OCI-LY1 (cell line): ENCODE measurements around the gene HNF1A.

Experiments
- H2AFZ ChIP-seq: fragments of 200-600 bp; sonication (generic), shearing (Covaris generic); 2 replicates; pipeline ENCODE4 v1.6.0; 2014; ENCODE audit warnings: antibody characterized with exemption, mild to moderate bottlenecking, low read length
- H3F3A ChIP-seq: fragments of 200-600 bp; sonication (generic), shearing (Covaris generic); 2 replicates; pipeline ENCODE4 v1.6.0; 2014; ENCODE audit warnings: mild to moderate bottlenecking, antibody characterized with exemption, low read length, moderate library complexity; ENCODE audit not compliant: insufficient read depth
- H3K27ac ChIP-seq: fragments of 200-600 bp; sonication (generic); 2 replicates; pipeline ENCODE4 v1.5.1; 2014; ENCODE audit warnings: low read length, mixed run types, mild to moderate bottlenecking, low read depth; ENCODE audit not compliant: poor library complexity, severe bottlenecking
- H3K27me3 ChIP-seq: fragments of 200-600 bp; sonication (generic); 2 replicates; pipeline ENCODE4 v1.6.0; 2014; ENCODE audit warnings: antibody characterized with exemption, mild to moderate bottlenecking, low read length, moderate library complexity; ENCODE audit not compliant: insufficient read depth
- H3K36me3 ChIP-seq: fragments of 200-600 bp; sonication (generic); 2 replicates; pipeline ENCODE4 v1.6.1; 2014; ENCODE audit warnings: mild to moderate bottlenecking, antibody characterized with exemption, low read length, moderate library complexity, mixed read lengths; ENCODE audit not compliant: insufficient read depth
- H3K4me1 ChIP-seq: fragments of 200-600 bp; sonication (generic); 2 replicates; pipeline ENCODE4 v1.5.1; 2014; ENCODE audit warnings: mild to moderate bottlenecking, low read length, moderate library complexity; ENCODE audit not compliant: insufficient read depth, severe bottlenecking
- H3K4me2 ChIP-seq: fragments of 200-600 bp; sonication (generic), shearing (Covaris generic); 2 replicates; pipeline ENCODE4 v1.6.1; 2014; ENCODE audit warnings: low read length
- H3K4me3 ChIP-seq: fragments of 200-600 bp; sonication (generic); 2 replicates; pipeline ENCODE4 v1.5.1; 2014; ENCODE audit warnings: low read length, low read depth, mild to moderate bottlenecking, mixed read lengths; ENCODE audit not compliant: poor library complexity, severe bottlenecking
- H3K79me2 ChIP-seq: fragments of 200-600 bp; shearing (Covaris generic); 2 replicates; pipeline ENCODE4 v1.6.1; 2016; ENCODE audit warnings: mixed run types, low read length, mixed read lengths; ENCODE audit not compliant: insufficient read depth
- H3K9ac ChIP-seq: fragments of 200-600 bp; sonication (generic), shearing (Covaris generic); 2 replicates; pipeline ENCODE4 v1.6.1; 2014; ENCODE audit warnings: mild to moderate bottlenecking, low read length, mixed read lengths
- H3K9me2 ChIP-seq: fragments of 200-600 bp; sonication (generic), shearing (Covaris generic); 2 replicates; pipeline ENCODE4 v1.6.1; 2014; ENCODE audit warnings: low read depth, mild to moderate bottlenecking, low read length, mixed read lengths
- H3K9me3 ChIP-seq: fragments of 200-600 bp; shearing (Covaris generic); 2 replicates; pipeline ENCODE4 v1.6.1; 2014; ENCODE audit warnings: low read length, mixed read lengths
- H4K20me1 ChIP-seq: fragments of 200-600 bp; sonication (generic), shearing (Covaris generic); 2 replicates; pipeline ENCODE4 v1.6.0; 2016; ENCODE audit warnings: mild to moderate bottlenecking, low read length; ENCODE audit not compliant: insufficient read depth
- CTCF ChIP-seq: fragments of 200-600 bp; sonication (generic), shearing (Covaris generic); IDR thresholded peaks from 2 replicates; pipeline ENCODE4 v1.5.1; 2017; ENCODE audit warnings: mild to moderate bottlenecking, antibody characterized with exemption, low read length, moderate library complexity, mixed read lengths
- EZH2 ChIP-seq: fragments of 200-600 bp; sonication (generic), shearing (Covaris generic); IDR thresholded peaks from 2 replicates; pipeline ENCODE4 v1.8.0; 2017; ENCODE audit warnings: borderline replicate concordance, mixed run types, mild to moderate bottlenecking, antibody characterized with exemption, low read length, moderate library complexity, mixed read lengths

Gene HNF1A

DNA sequence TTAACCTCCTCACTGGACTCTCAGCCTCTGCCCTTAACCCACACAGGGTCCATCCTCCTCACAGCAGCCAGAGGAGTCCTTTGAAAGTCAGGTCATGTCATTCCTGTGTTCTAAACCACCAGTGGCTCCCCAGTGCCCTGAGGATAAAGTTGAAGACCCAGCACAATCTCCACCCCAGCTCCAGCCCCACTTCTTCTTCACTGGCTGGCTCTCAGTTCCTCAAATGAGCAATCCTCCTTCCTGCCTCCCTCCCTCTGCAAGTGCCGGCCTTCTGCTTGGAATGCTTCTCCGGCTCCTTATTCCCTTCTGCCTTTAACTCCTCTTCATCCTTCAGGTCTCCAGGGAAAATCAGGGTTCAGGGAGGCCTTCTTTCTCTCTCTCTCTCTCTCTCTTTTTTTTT lies 42.1 kb upstream of the HNF1A start:
- Histone ChIP-seq H3K27ac (no peak overlapping the region), H3K9me3 (no peaks in the 10 kb centered on the region), H3F3A (no peaks in the 10 kb centered on the region), H3K79me2 (no peaks in the 10 kb centered on the region), H3K4me1 (peaks cover 9% of the 10 kb centered on the region), H3K9ac (no peak overlapping the region), H4K20me1 (no peaks in the 10 kb centered on the region), H3K9me2 (no peaks in the 10 kb centered on the region), H3K36me3 (no peaks in the 10 kb centered on the region), H3K27me3 (peaks cover 5% of the 10 kb centered on the region; the same call in 1 of the 2 replicates), H2AFZ (no peak overlapping the region), H3K4me3 (no peak overlapping the region), H3K4me2 (no peak overlapping the region)
- no peak for TF ChIP-seq CTCF
- TF ChIP-seq EZH2: no peak

DNA sequence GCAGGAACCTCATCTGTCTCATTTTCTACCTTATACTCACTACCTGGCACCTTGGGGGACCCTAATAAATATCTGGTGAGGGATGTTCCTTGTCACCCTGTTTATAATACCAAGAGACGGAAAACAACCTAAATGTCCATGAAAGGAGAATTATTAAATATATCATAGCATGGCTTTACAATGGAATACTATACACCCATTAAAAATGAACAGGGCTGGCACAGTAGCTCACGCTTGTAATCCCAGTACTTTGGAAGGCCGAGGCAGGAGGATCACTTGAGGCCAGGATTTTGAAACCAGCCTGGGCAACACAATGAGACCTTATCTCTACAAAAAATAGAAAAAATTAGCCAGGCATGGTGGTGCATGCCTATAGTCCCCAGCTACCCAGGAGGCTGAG lies 39.8 kb upstream of the HNF1A start:
- Histone ChIP-seq H2AFZ (no peak overlapping the region), H3K79me2 (no peaks in the 10 kb centered on the region), H3K4me3 (no peak overlapping the region), H3K9me2 (no peaks in the 10 kb centered on the region), H3K9me3 (no peaks in the 10 kb centered on the region), H3K9ac (no peak overlapping the region), H3F3A (no peaks in the 10 kb centered on the region), H3K27me3 (peaks cover 9% of the 10 kb centered on the region; the same call in 1 of the 2 replicates), H3K27ac (no peak overlapping the region), H3K4me2 (no peak overlapping the region), H3K4me1 (peaks cover 9% of the 10 kb centered on the region), H4K20me1 (no peaks in the 10 kb centered on the region), H3K36me3 (no peaks in the 10 kb centered on the region)
- no peak for TF ChIP-seq CTCF
- TF ChIP-seq EZH2: no peak

DNA sequence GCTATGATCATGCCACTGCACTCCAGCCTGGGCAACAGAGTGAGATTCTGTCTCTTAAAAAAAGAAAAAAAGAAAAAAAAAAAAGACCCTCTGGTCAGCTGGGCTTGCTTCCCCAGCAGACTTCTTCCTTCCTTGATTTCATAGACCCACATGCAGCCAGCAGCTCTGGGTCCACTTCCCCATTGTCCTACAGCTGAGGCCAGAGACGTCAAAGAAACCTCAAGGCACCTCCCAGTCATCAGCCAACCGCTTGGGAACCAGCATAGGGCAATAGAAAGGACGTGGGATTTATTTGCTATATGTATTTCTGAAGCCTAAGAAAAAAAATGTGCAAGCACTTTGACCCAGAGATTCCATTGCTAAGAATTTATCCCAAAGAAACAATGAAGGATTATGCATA lies 38.8 kb upstream of the HNF1A start:
- no peaks in the 10 kb centered on the region for H3K36me3 ChIP-seq
- H3K4me2 ChIP-seq: no peak overlapping the region
- no peak for TF ChIP-seq CTCF
- no peak for TF ChIP-seq EZH2
- H3K4me1 ChIP-seq: peaks cover 9% of the 10 kb centered on the region
- H3K79me2 ChIP-seq: no peaks in the 10 kb centered on the region
- H3K4me3 ChIP-seq: no peak overlapping the region
- H3F3A ChIP-seq: no peaks in the 10 kb centered on the region
- no peak overlapping the region for H2AFZ ChIP-seq
- H3K9me2 ChIP-seq: no peaks in the 10 kb centered on the region
- H3K27me3 ChIP-seq: peaks cover 9% of the 10 kb centered on the region; the same call in 1 of the 2 replicates
- H3K9ac ChIP-seq: no peak overlapping the region
- no peaks in the 10 kb centered on the region for H4K20me1 ChIP-seq
- H3K27ac ChIP-seq: no peak overlapping the region
- H3K9me3 ChIP-seq: no peaks in the 10 kb centered on the region
